ENCODE data around the gene MAP2K5. TPM values are rescaled to one million over a fixed set of nuclear protein-coding genes. Genes with fewer than 3 reads are reported as not detected.

MAP2K5 gene
- total and polyA plus RNA-seq, 9 of the 15 experiments (the other 6 are each of a cell fraction or from before 2014, with no cell fraction given): 0.41 to 16.5 (median 7.5) TPM

DNA sequence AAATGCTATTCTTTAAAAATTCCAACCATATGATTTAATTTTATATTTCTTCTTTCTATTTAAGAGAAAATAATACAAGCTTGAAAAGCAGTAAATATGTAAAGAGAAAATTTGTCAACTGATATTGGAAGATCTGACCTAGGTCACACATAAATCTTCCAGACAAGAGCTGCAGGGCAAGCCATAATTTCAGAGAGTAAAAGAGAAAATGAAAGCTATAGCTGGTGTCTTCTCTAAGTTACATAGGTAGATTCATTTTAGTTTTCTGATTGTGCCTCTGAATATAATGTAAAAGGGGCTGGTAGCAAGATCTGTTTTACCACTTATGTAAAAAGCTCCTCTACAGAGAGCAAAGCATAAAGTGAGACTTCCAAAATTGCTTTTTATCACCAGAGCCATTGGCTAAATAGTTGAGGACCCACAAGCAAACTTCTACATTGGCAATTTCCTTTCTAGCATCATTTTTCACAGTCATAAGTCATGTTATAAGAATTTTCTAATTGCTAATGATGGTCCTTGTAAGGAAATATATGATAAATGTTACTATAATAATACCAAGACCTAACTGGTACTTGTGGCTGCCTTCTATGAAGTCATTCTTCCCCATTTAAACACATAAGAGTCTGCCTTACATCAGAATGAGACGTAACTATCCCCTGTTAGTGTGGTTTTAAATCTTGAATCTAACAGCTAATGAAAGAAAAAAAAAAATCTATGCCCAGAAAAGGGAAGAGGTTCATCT is 202.0 kb downstream of the MAP2K5 start:
- DNase-seq (ENCODE audit: extremely low read depth in 1 of 4, low spot score in 3 of 4) (no peak), ATAC-seq (no peak), FAIRE-seq (no peak)
- TF ChIP-seq, protein P1, sequence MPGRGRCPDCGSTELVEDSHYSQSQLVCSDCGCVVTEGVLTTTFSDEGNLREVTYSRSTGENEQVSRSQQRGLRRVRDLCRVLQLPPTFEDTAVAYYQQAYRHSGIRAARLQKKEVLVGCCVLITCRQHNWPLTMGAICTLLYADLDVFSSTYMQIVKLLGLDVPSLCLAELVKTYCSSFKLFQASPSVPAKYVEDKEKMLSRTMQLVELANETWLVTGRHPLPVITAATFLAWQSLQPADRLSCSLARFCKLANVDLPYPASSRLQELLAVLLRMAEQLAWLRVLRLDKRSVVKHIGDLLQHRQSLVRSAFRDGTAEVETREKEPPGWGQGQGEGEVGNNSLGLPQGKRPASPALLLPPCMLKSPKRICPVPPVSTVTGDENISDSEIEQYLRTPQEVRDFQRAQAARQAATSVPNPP (IDR thresholded peaks at IDR 0.05; ENCODE audit: borderline replicate concordance, insufficient read depth, insufficient read length): no peak
- TF ChIP-seq, protein P2, sequence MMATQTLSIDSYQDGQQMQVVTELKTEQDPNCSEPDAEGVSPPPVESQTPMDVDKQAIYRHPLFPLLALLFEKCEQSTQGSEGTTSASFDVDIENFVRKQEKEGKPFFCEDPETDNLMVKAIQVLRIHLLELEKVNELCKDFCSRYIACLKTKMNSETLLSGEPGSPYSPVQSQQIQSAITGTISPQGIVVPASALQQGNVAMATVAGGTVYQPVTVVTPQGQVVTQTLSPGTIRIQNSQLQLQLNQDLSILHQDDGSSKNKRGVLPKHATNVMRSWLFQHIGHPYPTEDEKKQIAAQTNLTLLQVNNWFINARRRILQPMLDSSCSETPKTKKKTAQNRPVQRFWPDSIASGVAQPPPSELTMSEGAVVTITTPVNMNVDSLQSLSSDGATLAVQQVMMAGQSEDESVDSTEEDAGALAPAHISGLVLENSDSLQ (IDR thresholded peaks at IDR 0.05): peak; percentile 50
- TF ChIP-seq, protein P3, sequence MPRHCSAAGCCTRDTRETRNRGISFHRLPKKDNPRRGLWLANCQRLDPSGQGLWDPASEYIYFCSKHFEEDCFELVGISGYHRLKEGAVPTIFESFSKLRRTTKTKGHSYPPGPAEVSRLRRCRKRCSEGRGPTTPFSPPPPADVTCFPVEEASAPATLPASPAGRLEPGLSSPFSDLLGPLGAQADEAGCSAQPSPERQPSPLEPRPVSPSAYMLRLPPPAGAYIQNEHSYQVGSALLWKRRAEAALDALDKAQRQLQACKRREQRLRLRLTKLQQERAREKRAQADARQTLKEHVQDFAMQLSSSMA (CRISPR knock-in tag; IDR thresholded peaks at IDR 0.05): no peak
- TF ChIP-seq, protein P4, sequence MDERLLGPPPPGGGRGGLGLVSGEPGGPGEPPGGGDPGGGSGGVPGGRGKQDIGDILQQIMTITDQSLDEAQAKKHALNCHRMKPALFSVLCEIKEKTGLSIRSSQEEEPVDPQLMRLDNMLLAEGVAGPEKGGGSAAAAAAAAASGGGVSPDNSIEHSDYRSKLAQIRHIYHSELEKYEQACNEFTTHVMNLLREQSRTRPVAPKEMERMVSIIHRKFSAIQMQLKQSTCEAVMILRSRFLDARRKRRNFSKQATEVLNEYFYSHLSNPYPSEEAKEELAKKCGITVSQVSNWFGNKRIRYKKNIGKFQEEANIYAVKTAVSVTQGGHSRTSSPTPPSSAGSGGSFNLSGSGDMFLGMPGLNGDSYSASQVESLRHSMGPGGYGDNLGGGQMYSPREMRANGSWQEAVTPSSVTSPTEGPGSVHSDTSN (CRISPR knock-in tag; IDR thresholded peaks at IDR 0.05; ENCODE audit: low read depth): no peak
- TF ChIP-seq, protein P4 (tag; conservative IDR thresholded peaks at IDR 0.05; ENCODE audit: low read depth): peak; percentile 90
- TF ChIP-seq POLR2H (tag; IDR thresholded peaks at IDR 0.05; ENCODE audit: low read depth) (peak; percentile 29; the same call in 1 of the 2 replicates), ZZZ3 (IDR thresholded peaks at IDR 0.05) (no peak), MEIS2 (IDR thresholded peaks at IDR 0.05; ENCODE audit: partially characterized antibody) (peak; percentile 84)
- TF ChIP-seq, protein P5, sequence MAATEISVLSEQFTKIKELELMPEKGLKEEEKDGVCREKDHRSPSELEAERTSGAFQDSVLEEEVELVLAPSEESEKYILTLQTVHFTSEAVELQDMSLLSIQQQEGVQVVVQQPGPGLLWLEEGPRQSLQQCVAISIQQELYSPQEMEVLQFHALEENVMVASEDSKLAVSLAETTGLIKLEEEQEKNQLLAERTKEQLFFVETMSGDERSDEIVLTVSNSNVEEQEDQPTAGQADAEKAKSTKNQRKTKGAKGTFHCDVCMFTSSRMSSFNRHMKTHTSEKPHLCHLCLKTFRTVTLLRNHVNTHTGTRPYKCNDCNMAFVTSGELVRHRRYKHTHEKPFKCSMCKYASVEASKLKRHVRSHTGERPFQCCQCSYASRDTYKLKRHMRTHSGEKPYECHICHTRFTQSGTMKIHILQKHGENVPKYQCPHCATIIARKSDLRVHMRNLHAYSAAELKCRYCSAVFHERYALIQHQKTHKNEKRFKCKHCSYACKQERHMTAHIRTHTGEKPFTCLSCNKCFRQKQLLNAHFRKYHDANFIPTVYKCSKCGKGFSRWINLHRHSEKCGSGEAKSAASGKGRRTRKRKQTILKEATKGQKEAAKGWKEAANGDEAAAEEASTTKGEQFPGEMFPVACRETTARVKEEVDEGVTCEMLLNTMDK (IDR thresholded peaks at IDR 0.05; ENCODE audit: borderline replicate concordance, insufficient read depth, low read depth, low read length, poor library complexity, severe bottlenecking): no peak
- Histone ChIP-seq H3K9me3 (replicated peaks; ENCODE audit: control insufficient read depth, insufficient read depth, low read depth, low read length) (no peaks in the 10 kb centered on the region), H3K79me2 (ENCODE audit: control insufficient read depth, insufficient read depth, low read length) (no peaks in the 10 kb centered on the region), H3K36me3 (ENCODE audit: control insufficient read depth, insufficient read depth, low read length) (no peaks in the 10 kb centered on the region), H3K4me1 (replicated peaks in 1 of 2; ENCODE audit: control insufficient read depth in 2 of 2, insufficient read depth in 2 of 2, low read length in 2 of 2) (no peaks in the 10 kb centered on the region; a peak in 3 of 5 replicates), H3K27ac (ENCODE audit: extremely low read depth, low read depth, low read length) (no peak overlapping the region), H4K20me1 (replicated peaks; ENCODE audit: control insufficient read depth, insufficient read depth, low read length) (no peaks in the 10 kb centered on the region), H3K4me2 (ENCODE audit: insufficient read depth, low read length) (no peak overlapping the region), H2AFZ (ENCODE audit: low read depth, low read length) (no peak overlapping the region), H3K9me1 (ENCODE audit: control insufficient read depth, insufficient read depth, low read length) (no peaks in the 10 kb centered on the region), H3K27me3 (ENCODE audit: control insufficient read depth in 2 of 2, insufficient read depth in 2 of 2, low read length in 2 of 2) (no peaks in the 10 kb centered on the region), H3K4me3 (no peak overlapping the region), H3K9ac (ENCODE audit: insufficient read depth in 1 of 2, low read depth in 2 of 2, low read length in 2 of 2) (no peak overlapping the region)
- intact Hi-C loops (cut with micrococcal nuclease) (no loop called here), in situ Hi-C loops (cut with MboI) (no loop called here)
- WGBS (ENCODE audit: insufficient coverage, low coverage, missing lambda C conversion rate): 35% methylated on average over 1 of the region's 1 CpG
- no TSS peak for BruUV-seq (replicated peaks)
- POLR2A ChIA-PET: interaction anchor here (1.0 to 1.5 kb wide), 5 partner anchors 10 to 25 kb away, joined by 3 to 8 read pairs (median 4); no protein-coding TSS in a partner anchor
- CTCF ChIA-PET (ENCODE audit: low intra/inter-chr PET ratio): no interaction called here
